Osteoblast (primary cell): ENCODE results near the gene MAPK7. TPM values are rescaled to one million over a fixed set of nuclear protein-coding genes. Genes with fewer than 3 reads are reported as not detected.
A peak's percentile ranks its signal among the peaks of the same experiment; 100 is the strongest.

Experiments
- DNase-seq: peaks from one replicate; pipeline ENCODE4 v3.0.0; 2011; ENCODE audit warnings: low spot score, mixed read lengths; ENCODE audit not compliant: insufficient read length; ENCODE audit errors: missing footprints
- H2AFZ ChIP-seq: 2 replicates; pipeline ENCODE4 v1.6.0; 2011; ENCODE audit warnings: mild to moderate bottlenecking, low read length
- H3K27ac ChIP-seq: 2 replicates; pipeline ENCODE4 v1.5.1; 2011; ENCODE audit warnings: mild to moderate bottlenecking, low read depth, low read length, moderate library complexity
- H3K27me3 ChIP-seq: 2 replicates; pipeline ENCODE4 v1.6.0; 2012; ENCODE audit warnings: mild to moderate bottlenecking, control low read depth, inconsistent platforms, low read length, moderate library complexity; ENCODE audit not compliant: insufficient read depth
- H3K36me3 ChIP-seq: 2 replicates; pipeline ENCODE4 v1.5.1; 2011; ENCODE audit warnings: mild to moderate bottlenecking, low read length, control low read depth, moderate library complexity; ENCODE audit not compliant: insufficient read depth
- H3K4me1 ChIP-seq: 2 replicates; pipeline ENCODE4 v1.5.1; 2011; ENCODE audit warnings: mild to moderate bottlenecking, low read length, control low read depth, moderate library complexity; ENCODE audit not compliant: insufficient read depth
- H3K4me2 ChIP-seq: 2 replicates; pipeline ENCODE4 v1.6.0; 2011; ENCODE audit warnings: mild to moderate bottlenecking, low read length; ENCODE audit not compliant: insufficient read depth
- H3K4me3 ChIP-seq: fragments of 200-600 bp; sonication (generic); 3 replicates; pipeline ENCODE4 v1.5.1; 2012; ENCODE audit warnings: mild to moderate bottlenecking, low read length, inconsistent platforms; ENCODE audit not compliant: insufficient read depth
- H3K79me2 ChIP-seq: 2 replicates; pipeline ENCODE4 v1.6.0; 2012; ENCODE audit warnings: mild to moderate bottlenecking, low read length, control low read depth, inconsistent platforms; ENCODE audit not compliant: insufficient read depth
- H3K9me3 ChIP-seq: 2 replicates; pipeline ENCODE4 v1.5.1; 2011; ENCODE audit warnings: low read depth, low read length, control low read depth
- H4K20me1 ChIP-seq: 2 replicates; pipeline ENCODE4 v1.6.0; 2012; ENCODE audit warnings: mild to moderate bottlenecking, low read length, control low read depth; ENCODE audit not compliant: insufficient read depth
- CTCF ChIP-seq: IDR thresholded peaks from 2 replicates; pipeline ENCODE4 v1.5.1; 2011; ENCODE audit warnings: mild to moderate bottlenecking, low read depth, low read length, moderate library complexity; ENCODE audit errors: extremely low read depth
- total RNA-seq: library from RNA; depleted of rRNA; stranded (reverse); fragments of >200 nt; gene quantifications from 2 replicates; pipeline ENCODE4 v1.2.3, GENCODE V29; 2012

Gene MAPK7
- total RNA-seq, 1 donor = 12.7 TPM

GRCh38 chr17:19377602-19378415 lies 489 bp upstream of the MAPK7 start:
- H4K20me1 ChIP-seq = peaks cover 11% of the 10 kb centered on the region
- peak overlapping the region; percentile 98 for H3K4me2 ChIP-seq
- H3K4me1 ChIP-seq = peaks cover 21% of the 10 kb centered on the region
- TF ChIP-seq CTCF = no peak
- H3K36me3 ChIP-seq = peaks cover 35% of the 10 kb centered on the region
- no peaks in the 10 kb centered on the region for H3K9me3 ChIP-seq
- peak overlapping the region; percentile 96 for H3K4me3 ChIP-seq
- H3K27ac ChIP-seq = peak overlapping the region; percentile 98
- H3K27me3 ChIP-seq = no peaks in the 10 kb centered on the region
- H2AFZ ChIP-seq = peak overlapping the region; percentile 99
- peak; percentile 100 for DNase-seq
- peaks cover 45% of the 10 kb centered on the region for H3K79me2 ChIP-seq

- peaks cover 45% of the 10 kb centered on the region for H3K79me2 ChIP-seq
- peak overlapping the region; percentile 96 for H3K4me3 ChIP-seq
- DNase-seq = no peak
- peaks cover 52% of the 10 kb centered on the region for H3K36me3 ChIP-seq
- peak overlapping the region; percentile 46 for H3K27ac ChIP-seq
- peak overlapping the region; percentile 94 for H3K4me2 ChIP-seq
- no peaks in the 10 kb centered on the region for H3K27me3 ChIP-seq
- TF ChIP-seq CTCF = no peak
- H2AFZ ChIP-seq = no peak overlapping the region
- peaks cover 16% of the 10 kb centered on the region for H3K4me1 ChIP-seq
- peaks cover 15% of the 10 kb centered on the region for H4K20me1 ChIP-seq
- H3K9me3 ChIP-seq = no peaks in the 10 kb centered on the region
Observed at GRCh38 chr17:19379361-19380065, 1.2 kb downstream of the MAPK7 start.

- Histone ChIP-seq H2AFZ (no peak overlapping the region), H3K4me3 (no peak overlapping the region), H3K79me2 (peaks cover 43% of the 10 kb centered on the region), H3K27me3 (no peaks in the 10 kb centered on the region), H3K9me3 (no peaks in the 10 kb centered on the region), H3K36me3 (peaks cover 63% of the 10 kb centered on the region), H3K27ac (no peak overlapping the region), H3K4me2 (no peak overlapping the region), H4K20me1 (peaks cover 19% of the 10 kb centered on the region), H3K4me1 (peaks cover 21% of the 10 kb centered on the region)
- no peak for TF ChIP-seq CTCF
- peak; percentile 53 for DNase-seq
Observed at GRCh38 chr17:19380481-19381301, 2.4 kb downstream of the MAPK7 start.
